Muscle of back (tissue), 11 donors: ENCODE results near the gene GRAPL. TPM values are rescaled to one million over a fixed set of nuclear protein-coding genes. Genes with fewer than 3 reads are reported as not detected.
"Not testable (repeated sequence)": the region's sequence is repeated elsewhere in the genome, so short reads cannot be mapped to it uniquely, and the experiment has no call there.

Experiments
- DNase-seq, 3 donors: peaks; one replicate each; pipeline versions ENCODE4 v3.0.0 to v3.0.0-alpha.2; 2013
- polyA plus RNA-seq, 10 donors: library from polyadenylated mRNA; unstranded; fragments of 120-200 nt; gene quantifications; one replicate each; pipeline ENCODE4 v1.2.1, GENCODE V29; 2013; ENCODE audit not compliant: insufficient read length in 10 of 10

GRAPL gene
- polyA plus RNA-seq, 10 donors = 0.54 to 4.2 (median 1.6) TPM

GRCh38 chr17:19136138-19136537, 8.7 kb downstream of the GRAPL start:
- DNase-seq = not testable (repeated sequence)

- not testable (repeated sequence) for DNase-seq
These were observed 9.2 kb downstream of the GRAPL start for GRCh38 chr17:19136605-19137004.

GRCh38 chr17:19137959-19138358, 10.6 kb downstream of the GRAPL start:
- DNase-seq = not testable (repeated sequence)

- not testable (repeated sequence) for DNase-seq
These were observed 14.2 kb downstream of the GRAPL start for GRCh38 chr17:19141366-19142155.

- not testable (repeated sequence) for DNase-seq
These were observed 15.0 kb downstream of the GRAPL start for GRCh38 chr17:19142419-19142818.

GRCh38 chr17:19143097-19143777, 15.8 kb downstream of the GRAPL start:
- not testable (repeated sequence) for DNase-seq

- DNase-seq = not testable (repeated sequence)
These were observed 17.0 kb downstream of the GRAPL start for GRCh38 chr17:19144373-19144772.

- DNase-seq = not testable (repeated sequence)
These were observed 18.1 kb downstream of the GRAPL start for GRCh38 chr17:19145471-19145870.

- DNase-seq = not testable (repeated sequence)
These were observed 23.6 kb downstream of the GRAPL start for GRCh38 chr17:19150678-19151615.

- not testable (repeated sequence) for DNase-seq
These were observed 30.2 kb downstream of the GRAPL start for GRCh38 chr17:19157628-19158027.

- not testable (repeated sequence) for DNase-seq
These were observed 31.1 kb downstream of the GRAPL start for GRCh38 chr17:19158478-19158877.

- DNase-seq = not testable (repeated sequence)
These were observed 31.5 kb downstream of the GRAPL start for GRCh38 chr17:19158938-19159337.

- DNase-seq = not testable (repeated sequence)
These were observed 34.1 kb downstream of the GRAPL start for GRCh38 chr17:19161308-19162107.

GRCh38 chr17:19162384-19163216, 35.2 kb downstream of the GRAPL start:
- DNase-seq = not testable (repeated sequence)

GRCh38 chr17:19174422-19174821, 47.0 kb downstream of the GRAPL start:
- not testable (repeated sequence) for DNase-seq

GRCh38 chr17:19175410-19175809, 48.0 kb downstream of the GRAPL start:
- DNase-seq = not testable (repeated sequence)

- DNase-seq = not testable (repeated sequence)
These were observed 53.9 kb downstream of the GRAPL start for GRCh38 chr17:19181040-19181875.

- DNase-seq = not testable (repeated sequence)
These were observed 60.8 kb downstream of the GRAPL start for GRCh38 chr17:19187883-19188869.
